OCI-LY3 (cell line): ENCODE measurements around the gene TEDC2.

Experiments
- CTCF ChIP-seq: fragments of 200-600, 300-600 bp; sonication (generic); IDR thresholded peaks from 2 replicates; pipeline ENCODE4 v1.5.1; 2014; ENCODE audit warnings: antibody characterized with exemption, low read length, low read depth
- EZH2phosphoT487 ChIP-seq: fragments of 200-600 bp; shearing (Covaris generic); IDR thresholded peaks from 2 replicates; pipeline ENCODE4 v1.6.1; 2018; ENCODE audit warnings: antibody characterized with exemption, mixed run types, low read depth

GRCh38 chr16:2424061-2425007 is 35.6 kb upstream of the TEDC2 start:
- TF ChIP-seq CTCF = no peak
- no peak for TF ChIP-seq EZH2phosphoT487
